Neutrophil (primary cell): ENCODE results near the gene KRTAP3-3.
A peak's percentile ranks its signal among the peaks of the same experiment; 100 is the strongest.

Experiments
- H3K27ac ChIP-seq: fragments of 200-600 bp; sonication (generic); 2 replicates; pipeline ENCODE4 v1.5.1; 2016; ENCODE audit warnings: mild to moderate bottlenecking, moderate library complexity
- H3K27me3 ChIP-seq: fragments of 200-600 bp; sonication (generic); 2 replicates; pipeline ENCODE4 v1.6.0; 2016; ENCODE audit warnings: mild to moderate bottlenecking
- H3K36me3 ChIP-seq: fragments of 200-600 bp; sonication (generic); 2 replicates; pipeline ENCODE4 v1.5.1; 2017
- H3K4me1 ChIP-seq, 2 experiments: fragments of 200-600 bp in 1 of 2; sonication (generic) in 1 of 2; 1 replicate in 1 of 2; 2 replicates in 1 of 2; pipeline versions ENCODE4 v1.5.1 to v1.6.1; 2013 to 2016; ENCODE audit warnings: low read depth in 1 of 2, low read length in 1 of 2, mild to moderate bottlenecking in 1 of 2, moderate library complexity in 1 of 2; ENCODE audit not compliant: control insufficient read depth in 1 of 2, insufficient read depth in 1 of 2
- H3K4me3 ChIP-seq, 2 experiments: fragments of 200-600 bp in 1 of 2; sonication (generic) in 1 of 2; 1 replicate in 1 of 2; 2 replicates in 1 of 2; pipeline ENCODE4 v1.5.1; 2013 to 2016; ENCODE audit warnings: low read depth in 1 of 2, low read length in 1 of 2, mild to moderate bottlenecking in 1 of 2, moderate library complexity in 1 of 2
- H3K9me3 ChIP-seq: fragments of 200-600 bp; sonication (generic); 2 replicates; pipeline ENCODE4 v1.5.1; 2016
- CTCF ChIP-seq: fragments of 200-600 bp; sonication (generic); IDR thresholded peaks from 2 replicates; pipeline ENCODE4 v1.5.1; 2016; ENCODE audit warnings: antibody characterized with exemption

Gene KRTAP3-3

GRCh38 chr17:40993084-40993483, 880 bp downstream of the KRTAP3-3 start:
- no peak overlapping the region for H3K27ac ChIP-seq
- peaks cover 42% of the 10 kb centered on the region for H3K27me3 ChIP-seq
- no peak for TF ChIP-seq CTCF
- H3K4me3 ChIP-seq: no peak overlapping the region
- H3K36me3 ChIP-seq: no peaks in the 10 kb centered on the region
- H3K4me1 ChIP-seq: peaks cover 0 to 1% of the 10 kb centered on the region in 2 experiments
- H3K9me3 ChIP-seq: no peaks in the 10 kb centered on the region

GRCh38 chr17:40992666-40993065, 1.3 kb downstream of the KRTAP3-3 start:
- Histone ChIP-seq H3K9me3 (no peaks in the 10 kb centered on the region), H3K4me3 (no peak overlapping the region), H3K4me1 (peaks cover 0 to 5% of the 10 kb centered on the region in 2 experiments), H3K36me3 (no peaks in the 10 kb centered on the region), H3K27me3 (peaks cover 37% of the 10 kb centered on the region), H3K27ac (no peak overlapping the region)
- TF ChIP-seq CTCF: no peak

GRCh38 chr17:40986920-40987319, 7.0 kb downstream of the KRTAP3-3 start:
- TF ChIP-seq CTCF: no peak
- no peak overlapping the region for H3K4me3 ChIP-seq
- H3K27me3 ChIP-seq: peaks cover 38% of the 10 kb centered on the region
- H3K27ac ChIP-seq: peak overlapping the region; percentile 64
- H3K4me1 ChIP-seq: peaks cover 5 to 14% of the 10 kb centered on the region in 2 experiments
- H3K36me3 ChIP-seq: no peaks in the 10 kb centered on the region
- H3K9me3 ChIP-seq: no peaks in the 10 kb centered on the region

GRCh38 chr17:40984226-40984625, 9.7 kb downstream of the KRTAP3-3 start, which contains the start of gene KRT40:
TSS of gene KRT40 (minus strand) at chr17:40984326. CDS start at chr17:40984273, 53 bp downstream.
- H3K27ac ChIP-seq: no peak within 1 kb of the TSS
- H3K9me3 ChIP-seq: no peaks in the 10 kb centered on the region
- H3K4me3 ChIP-seq: no peak within 1 kb of the TSS
- H3K4me1 ChIP-seq: peaks cover 5 to 14% of the 10 kb centered on the region in 2 experiments
- H3K27me3 ChIP-seq: peaks cover 53% of the 10 kb centered on the region
- no peak for TF ChIP-seq CTCF
- H3K36me3 ChIP-seq: no peaks in the 10 kb centered on the region

GRCh38 chr17:40981115-40981514, 12.8 kb downstream of the KRTAP3-3 start:
- Histone ChIP-seq H3K4me3 (no peak overlapping the region), H3K4me1 (no peaks in the 10 kb centered on the region), H3K36me3 (no peaks in the 10 kb centered on the region), H3K27ac (no peak overlapping the region), H3K9me3 (no peaks in the 10 kb centered on the region), H3K27me3 (peaks cover 73% of the 10 kb centered on the region)
- no peak for TF ChIP-seq CTCF

GRCh38 chr17:40980596-40980995, 13.4 kb downstream of the KRTAP3-3 start:
- Histone ChIP-seq H3K4me3 (no peak overlapping the region), H3K4me1 (no peaks in the 10 kb centered on the region), H3K27ac (no peak overlapping the region), H3K27me3 (peaks cover 74% of the 10 kb centered on the region), H3K9me3 (no peaks in the 10 kb centered on the region), H3K36me3 (no peaks in the 10 kb centered on the region)
- TF ChIP-seq CTCF: no peak
